Measurements from ENCODE around the gene AKR1B1. TPM values are rescaled to one million over a fixed set of nuclear protein-coding genes. Genes with fewer than 3 reads are reported as not detected.

The AKR1B1 gene
- total RNA-seq, 2 donors from 2014 or later, result 12.9 to 27.5 TPM

- H3K4me1 ChIP-seq, result no peaks in the 10 kb centered on the region
- ATAC-seq (no peak), DNase-seq (no peak)
- no peaks in the 10 kb centered on the region for H3K27me3 ChIP-seq
- intact Hi-C loops (cut with DNase I), result no loop called here
- H3K27ac ChIP-seq, result no peak overlapping the region
- WGBS, 2 donors, result 87 to 89% methylated on average over 6 of the region's 6 CpGs
- no peak overlapping the region for H3K4me3 ChIP-seq
- no peaks in the 10 kb centered on the region for H3K9me3 ChIP-seq
- TF ChIP-seq CTCF (IDR thresholded peaks at IDR 0.05) (no peak), POLR2A (IDR thresholded peaks at IDR 0.05) (no peak)
- H3K36me3 ChIP-seq (replicated peaks in 1 of 2; ENCODE audit: insufficient read depth in 1 of 2, low read depth in 2 of 2), result no peaks in the 10 kb centered on the region
Observed at GRCh38 chr7:134468054-134468453, 9.2 kb upstream of the AKR1B1 start.

GRCh38 chr7:134465491-134465890 is 6.6 kb upstream of the AKR1B1 start:
- no peaks in the 10 kb centered on the region for H3K27me3 ChIP-seq
- no peaks in the 10 kb centered on the region for H3K9me3 ChIP-seq
- DNase-seq (no peak), ATAC-seq (no peak)
- no peak overlapping the region for H3K27ac ChIP-seq
- WGBS, 2 donors, result 67 to 81% methylated on average over 6 of the region's 6 CpGs
- H3K4me1 ChIP-seq, result no peaks in the 10 kb centered on the region
- no peaks in the 10 kb centered on the region for H3K36me3 ChIP-seq (replicated peaks in 1 of 2; ENCODE audit: insufficient read depth in 1 of 2, low read depth in 2 of 2)
- TF ChIP-seq CTCF (IDR thresholded peaks at IDR 0.05), result no peak
- TF ChIP-seq POLR2A (IDR thresholded peaks at IDR 0.05), result no peak
- intact Hi-C loops (cut with DNase I), result no loop called here
- H3K4me3 ChIP-seq, result no peak overlapping the region

GRCh38 chr7:134464496-134464895 is 5.6 kb upstream of the AKR1B1 start:
- Histone ChIP-seq H3K27me3 (no peaks in the 10 kb centered on the region), H3K4me3 (no peak overlapping the region), H3K27ac (no peak overlapping the region), H3K4me1 (peaks cover 1% of the 10 kb centered on the region), H3K9me3 (no peaks in the 10 kb centered on the region), H3K36me3 (replicated peaks in 1 of 2; ENCODE audit: insufficient read depth in 1 of 2, low read depth in 2 of 2) (no peaks in the 10 kb centered on the region)
- DNase-seq (no peak), ATAC-seq (no peak)
- intact Hi-C loops (cut with DNase I), result no loop called here
- TF ChIP-seq POLR2A (IDR thresholded peaks at IDR 0.05), result no peak

GRCh38 chr7:134463751-134464150 is 4.9 kb upstream of the AKR1B1 start:
- no peak for DNase-seq
- intact Hi-C loops (cut with DNase I), result no loop called here
- no peak overlapping the region for H3K27ac ChIP-seq
- H3K4me1 ChIP-seq, result peaks cover 5% of the 10 kb centered on the region
- no peaks in the 10 kb centered on the region for H3K27me3 ChIP-seq
- no peaks in the 10 kb centered on the region for H3K36me3 ChIP-seq (replicated peaks in 1 of 2; ENCODE audit: insufficient read depth in 1 of 2, low read depth in 2 of 2)
- no peaks in the 10 kb centered on the region for H3K9me3 ChIP-seq
- ATAC-seq, result no peak
- 89% methylated on average over 2 of the region's 2 CpGs; no CpG with 5 or more reads in 1 of the 2 donors for WGBS, 2 donors
- no peak overlapping the region for H3K4me3 ChIP-seq
- TF ChIP-seq CTCF (IDR thresholded peaks at IDR 0.05) (no peak), POLR2A (IDR thresholded peaks at IDR 0.05) (no peak)

- Histone ChIP-seq H3K36me3 (replicated peaks in 1 of 2; ENCODE audit: insufficient read depth in 1 of 2, low read depth in 2 of 2) (no peaks in the 10 kb centered on the region), H3K27me3 (no peaks in the 10 kb centered on the region), H3K4me3 (no peak overlapping the region), H3K9me3 (no peaks in the 10 kb centered on the region), H3K4me1 (peaks cover 12% of the 10 kb centered on the region), H3K27ac (no peak overlapping the region)
- DNase-seq (no peak), ATAC-seq (no peak)
- 74 to 75% methylated on average over 5 of the region's 5 CpGs for WGBS, 2 donors
- no peak for TF ChIP-seq POLR2A (IDR thresholded peaks at IDR 0.05)
- TF ChIP-seq CTCF (IDR thresholded peaks at IDR 0.05), result no peak
- intact Hi-C loops (cut with DNase I), result no loop called here
Observed at GRCh38 chr7:134462337-134462925, 3.5 kb upstream of the AKR1B1 start.

All from body of pancreas (tissue), 4 donors.